Superior temporal gyrus (tissue), 1 donor: ENCODE measurements around the gene LMAN1.

Experiments
- DNase-seq: peaks from one replicate; pipeline ENCODE4 v3.0.0-alpha.2; 2016; ENCODE audit errors: extremely low spot score

Gene LMAN1

GRCh38 chr18:59303656-59304195 is 55.3 kb downstream of the LMAN1 start:
- DNase-seq = no peak

- DNase-seq = no peak
These were observed 56.1 kb downstream of the LMAN1 start for GRCh38 chr18:59303006-59303405.

- DNase-seq = no peak
These were observed 57.1 kb downstream of the LMAN1 start for GRCh38 chr18:59301929-59302328.

- DNase-seq = no peak
These were observed 58.3 kb downstream of the LMAN1 start for GRCh38 chr18:59300676-59301285.

- no peak for DNase-seq
These were observed 60.2 kb downstream of the LMAN1 start for GRCh38 chr18:59298871-59299270.

GRCh38 chr18:59293317-59293716 is 65.7 kb downstream of the LMAN1 start:
- no peak for DNase-seq

- DNase-seq = no peak
These were observed 72.7 kb downstream of the LMAN1 start for GRCh38 chr18:59286341-59286740.

- no peak for DNase-seq
These were observed 76.7 kb downstream of the LMAN1 start for GRCh38 chr18:59282341-59282740.

GRCh38 chr18:59279722-59280121 is 79.3 kb downstream of the LMAN1 start:
- no peak for DNase-seq

- DNase-seq = no peak
These were observed 79.9 kb downstream of the LMAN1 start for GRCh38 chr18:59279193-59279592.

GRCh38 chr18:59278793-59279192 is 80.3 kb downstream of the LMAN1 start:
- no peak for DNase-seq
